GM21528 (cell line): ENCODE data around the gene TRIP13.

Experiments
- ATAC-seq: cut with Tn5 transposase; IDR thresholded peaks from one replicate; pipeline ENCODE4 v1.9.1; 2021; ENCODE audit warnings: mild to moderate bottlenecking, moderate library complexity; ENCODE audit not compliant: unreplicated experiment, low FRiP score

Gene TRIP13

GRCh38 chr5:949815-950560 lies 57.3 kb downstream of the TRIP13 start:
- ATAC-seq = no peak

GRCh38 chr5:951940-952596 lies 59.4 kb downstream of the TRIP13 start:
- ATAC-seq = no peak

GRCh38 chr5:952597-953271 lies 60.0 kb downstream of the TRIP13 start:
- ATAC-seq = no peak

DNA sequence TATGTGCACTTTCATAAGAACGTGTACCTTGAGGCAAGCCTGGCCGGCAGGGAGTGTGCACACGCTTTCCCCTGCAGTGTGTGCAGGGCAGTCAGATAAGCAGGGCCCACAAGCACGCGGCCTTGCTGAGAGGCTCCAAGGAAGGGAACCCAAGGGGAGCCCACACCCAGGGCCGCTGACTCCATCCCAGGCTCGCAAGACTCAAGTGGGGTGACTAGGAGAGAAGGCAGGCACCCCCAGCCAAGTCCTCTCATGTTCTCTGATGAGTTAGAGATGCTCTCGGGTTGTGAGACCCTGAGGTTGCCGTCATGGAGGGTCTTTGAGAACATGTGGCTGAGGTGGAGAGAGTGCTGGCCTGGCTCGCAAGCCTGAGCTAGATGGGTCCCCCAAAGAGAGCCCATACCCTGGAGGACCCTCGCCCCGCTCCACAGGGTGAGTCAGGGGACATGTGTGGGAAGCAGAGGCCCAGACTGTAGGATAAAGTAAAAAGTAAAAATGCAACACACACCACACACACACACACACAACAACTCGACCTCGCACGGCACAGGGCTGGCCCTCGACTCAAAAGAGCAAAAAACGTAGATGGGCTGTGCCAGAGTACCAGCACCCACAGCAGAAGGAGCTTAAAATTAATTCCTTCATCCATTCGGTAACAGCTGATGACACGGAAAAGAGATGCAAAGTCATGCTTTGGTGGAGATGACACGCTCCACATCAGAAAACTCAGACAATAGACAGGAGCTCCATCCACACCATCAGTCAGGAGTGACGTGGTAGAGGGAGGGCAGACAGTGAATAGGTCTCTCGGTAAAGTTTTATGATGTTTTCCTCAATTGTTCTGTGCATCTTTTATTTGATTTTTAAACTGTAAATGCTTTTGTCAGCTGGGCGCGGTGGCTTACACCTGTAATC lies 61.1 kb downstream of the TRIP13 start:
- ATAC-seq = no peak

DNA sequence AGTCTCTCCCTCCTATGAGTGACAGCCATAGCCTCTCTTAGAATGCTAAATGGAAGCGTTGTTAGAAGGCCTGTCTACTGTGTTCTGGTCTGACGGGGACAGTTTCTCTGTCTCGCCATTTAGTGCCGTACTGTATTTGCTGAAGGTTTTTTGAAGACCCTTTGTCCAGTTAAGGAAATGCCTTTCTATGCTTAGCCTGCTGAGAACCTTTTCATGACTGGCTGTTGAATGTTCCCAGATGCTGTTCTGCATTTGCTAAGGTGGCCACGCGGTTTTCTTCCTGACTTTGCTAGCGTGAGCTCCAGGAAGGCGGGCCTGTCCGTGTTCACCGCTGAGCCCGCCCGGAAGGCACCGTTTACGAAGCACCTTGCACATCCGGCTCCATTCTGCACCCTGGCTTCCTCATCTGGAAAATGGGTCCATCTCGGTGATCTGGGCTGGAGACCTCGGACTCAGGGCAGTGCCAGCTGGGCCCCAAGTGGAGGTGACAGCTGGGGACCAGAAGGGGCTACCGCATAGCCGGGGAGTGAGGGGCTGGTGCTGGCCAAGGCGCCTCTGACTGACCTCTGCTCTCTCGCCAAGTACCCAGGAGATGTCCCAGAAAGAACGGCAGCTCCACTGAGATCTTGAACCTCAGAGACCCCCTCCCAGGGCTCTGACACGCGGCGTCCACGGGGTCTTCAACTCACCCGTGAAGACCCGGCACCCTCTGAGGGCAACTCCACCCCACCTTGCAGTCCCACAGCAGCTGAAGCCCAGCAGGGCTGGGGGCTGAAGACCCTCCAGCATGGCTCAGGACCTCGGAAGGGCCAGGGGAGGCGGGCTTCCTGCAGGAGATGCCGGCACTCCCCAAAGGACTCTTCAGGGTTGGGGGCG lies 63.4 kb downstream of the TRIP13 start:
- ATAC-seq = no peak

DNA sequence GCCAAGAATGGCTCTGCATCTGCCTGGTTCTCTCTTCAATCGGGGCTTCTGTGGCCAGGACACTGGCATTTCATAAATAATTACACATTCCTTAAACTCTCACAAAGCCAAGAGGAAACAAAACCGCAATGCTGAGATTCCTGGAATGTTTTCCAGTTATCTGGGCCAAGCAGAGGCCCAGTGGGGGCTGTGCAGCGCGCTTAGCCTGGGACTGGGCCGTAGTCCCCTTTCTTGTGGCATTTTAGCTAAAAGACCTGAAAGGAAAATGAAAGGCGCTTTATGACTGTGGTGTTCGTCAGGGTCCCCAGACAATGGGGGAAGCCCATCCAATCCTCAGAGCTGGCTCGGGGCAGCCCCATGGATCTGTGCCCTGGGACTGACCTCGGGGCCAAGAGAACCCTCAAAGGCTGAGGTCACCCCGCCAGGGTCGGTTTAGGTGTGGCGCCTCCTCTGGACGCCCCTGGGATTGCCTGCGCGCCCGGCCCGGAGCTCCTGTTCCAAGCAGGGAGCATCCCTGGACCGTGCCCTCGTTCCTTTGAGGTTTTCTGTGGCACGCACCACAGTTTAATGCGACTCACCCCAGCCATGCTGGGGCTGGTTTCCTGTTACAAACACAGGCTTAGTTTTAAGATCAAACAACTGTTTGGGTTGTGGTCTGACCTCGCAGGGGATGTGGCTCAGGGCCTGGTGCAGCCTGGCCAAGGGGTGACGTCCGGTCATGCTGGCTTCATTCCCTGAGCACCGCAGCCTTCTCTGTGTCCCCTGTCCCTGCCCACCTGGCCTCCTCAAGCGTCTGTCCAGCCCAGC lies 64.5 kb downstream of the TRIP13 start:
- peak; percentile 54 for ATAC-seq

DNA sequence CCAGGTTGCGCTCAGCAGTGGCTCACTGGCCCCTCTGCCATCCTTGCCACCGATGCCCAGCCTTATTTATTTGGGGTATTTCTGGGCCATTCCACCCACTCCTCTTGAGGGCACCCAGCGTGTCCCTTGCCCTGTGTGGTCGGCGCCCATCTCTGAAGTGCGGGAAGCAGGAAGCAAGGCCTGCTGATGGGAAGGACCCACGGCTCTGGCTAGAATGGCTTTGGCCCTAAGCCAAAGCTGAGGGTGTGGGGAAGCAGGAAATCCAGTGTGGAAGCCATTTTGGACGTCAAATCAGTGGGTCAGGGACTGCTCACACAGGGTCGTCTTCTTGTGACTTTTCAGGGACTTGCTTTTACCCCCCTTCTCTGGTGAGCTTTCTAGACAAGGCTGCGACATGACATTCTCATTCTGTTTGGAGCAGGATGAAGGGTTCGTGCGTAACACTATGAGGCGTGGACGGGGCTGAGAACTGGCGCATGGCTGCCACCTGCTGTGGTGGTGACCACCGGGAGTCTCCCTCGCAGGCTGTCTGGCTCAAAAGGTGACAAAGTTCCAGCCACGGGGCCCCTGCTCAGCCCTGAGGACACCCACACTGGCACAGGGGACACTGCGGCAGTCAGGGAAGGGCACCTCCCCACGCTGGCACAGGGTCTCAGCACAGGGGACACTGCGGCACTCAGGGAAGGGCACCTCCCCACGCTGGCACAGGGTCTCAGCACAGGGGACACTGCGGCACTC lies 65.2 kb downstream of the TRIP13 start:
- ATAC-seq = no peak

- ATAC-seq = no peak
These were observed 66.3 kb downstream of the TRIP13 start for GRCh38 chr5:958701-959571.

GRCh38 chr5:959581-960531 lies 67.2 kb downstream of the TRIP13 start:
- ATAC-seq = no peak

GRCh38 chr5:960551-960950 lies 67.9 kb downstream of the TRIP13 start:
- ATAC-seq = no peak

- no peak for ATAC-seq
These were observed 68.5 kb downstream of the TRIP13 start for GRCh38 chr5:961002-961710.

- ATAC-seq = no peak
These were observed 69.1 kb downstream of the TRIP13 start for GRCh38 chr5:961711-962240.

- no peak for ATAC-seq
These were observed 69.7 kb downstream of the TRIP13 start for GRCh38 chr5:962386-962785.

DNA sequence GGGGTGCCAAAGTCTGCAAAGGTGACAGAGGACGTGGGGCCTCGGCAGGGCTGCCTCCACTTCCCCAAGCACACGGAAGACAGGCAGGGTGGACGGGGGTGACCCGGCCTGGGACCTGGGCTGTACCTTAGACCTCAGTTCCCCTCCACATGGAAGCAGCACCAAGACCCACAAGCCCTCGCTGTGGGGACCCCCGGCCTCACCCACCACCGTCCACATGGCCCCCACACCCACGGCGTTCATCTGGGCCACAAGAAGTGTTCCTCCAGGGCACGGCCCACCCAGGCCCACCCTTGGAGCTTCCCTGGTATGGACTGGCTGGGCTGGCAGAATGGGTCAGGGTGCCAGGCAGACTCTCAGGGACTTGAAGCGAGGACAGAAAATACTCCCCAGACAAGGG lies 70.1 kb downstream of the TRIP13 start:
- ATAC-seq = no peak

- ATAC-seq = no peak
These were observed 70.6 kb downstream of the TRIP13 start for GRCh38 chr5:963310-963672.
